Activated CD4-positive, alpha-beta T cell treated with anti-CD3 and anti-CD28 coated beads, Interleukin-10, Interleukin-2, amounts not matched to agents 100 ng/mL and 50 ng/mL, durations not matched to agents 16 hours and 8 hours (primary cell): ENCODE data around the gene NEMP1.
"Not testable (repeated sequence)": the region's sequence is repeated elsewhere in the genome, so short reads cannot be mapped to it uniquely, and the experiment has no call there.

Experiments used
- DNase-seq: peaks from one replicate; pipeline ENCODE4 v3.0.0-alpha.2; 2020

NEMP1 gene

GRCh38 chr12:57090924-57091637, 12.5 kb upstream of the NEMP1 start:
- no peak for DNase-seq

- DNase-seq: no peak
Observed at GRCh38 chr12:57090490-57090889, 11.9 kb upstream of the NEMP1 start.

DNA sequence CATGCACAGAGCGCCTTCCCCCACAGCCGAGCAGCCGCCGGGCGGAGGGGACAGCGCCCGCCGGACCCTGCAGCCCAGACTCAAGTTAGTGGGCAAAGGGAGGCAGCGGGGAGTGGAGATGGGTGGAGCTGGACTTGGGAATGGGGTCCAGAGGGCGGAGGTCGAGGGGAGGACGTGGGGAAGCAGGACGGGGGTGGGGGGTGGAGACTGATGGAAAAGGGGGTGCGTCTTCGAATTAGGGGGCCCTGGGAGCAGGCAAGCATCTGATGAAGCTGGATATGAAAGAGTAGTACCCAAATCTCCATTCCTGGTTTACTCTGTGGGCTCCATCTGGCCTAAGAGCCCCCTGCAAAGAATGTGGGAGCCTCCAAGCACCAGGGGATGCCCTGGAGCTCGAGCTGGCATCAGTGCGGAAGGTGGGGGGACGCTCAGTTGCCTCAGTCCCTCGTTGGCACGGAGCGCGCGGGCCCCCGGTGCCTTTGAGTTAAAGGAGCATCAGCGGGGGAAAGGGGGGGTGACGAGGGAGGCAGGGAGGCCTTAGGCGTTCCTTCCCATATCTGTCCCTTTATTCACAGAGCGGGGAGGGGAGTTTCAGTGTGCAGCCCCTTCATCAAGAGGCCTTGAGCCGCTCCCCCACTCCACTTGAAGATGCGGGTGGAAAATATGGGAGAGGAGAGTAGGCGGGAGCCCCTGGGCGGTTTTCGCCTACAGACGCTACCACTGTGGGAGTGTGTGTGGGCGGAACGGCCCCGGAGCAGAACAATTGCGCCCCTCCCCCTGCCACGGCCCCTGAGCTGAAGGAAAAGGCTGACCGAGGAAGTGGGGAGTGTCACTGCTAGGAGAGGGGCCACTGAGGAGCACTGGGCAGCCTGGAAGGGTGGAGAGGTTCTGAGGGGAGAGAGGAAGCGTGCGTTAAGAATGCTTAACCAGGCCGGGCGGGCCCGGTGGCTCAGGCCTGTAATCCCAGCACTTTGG, 11.0 kb upstream of the NEMP1 start:
- DNase-seq: peak; percentile 67

DNA sequence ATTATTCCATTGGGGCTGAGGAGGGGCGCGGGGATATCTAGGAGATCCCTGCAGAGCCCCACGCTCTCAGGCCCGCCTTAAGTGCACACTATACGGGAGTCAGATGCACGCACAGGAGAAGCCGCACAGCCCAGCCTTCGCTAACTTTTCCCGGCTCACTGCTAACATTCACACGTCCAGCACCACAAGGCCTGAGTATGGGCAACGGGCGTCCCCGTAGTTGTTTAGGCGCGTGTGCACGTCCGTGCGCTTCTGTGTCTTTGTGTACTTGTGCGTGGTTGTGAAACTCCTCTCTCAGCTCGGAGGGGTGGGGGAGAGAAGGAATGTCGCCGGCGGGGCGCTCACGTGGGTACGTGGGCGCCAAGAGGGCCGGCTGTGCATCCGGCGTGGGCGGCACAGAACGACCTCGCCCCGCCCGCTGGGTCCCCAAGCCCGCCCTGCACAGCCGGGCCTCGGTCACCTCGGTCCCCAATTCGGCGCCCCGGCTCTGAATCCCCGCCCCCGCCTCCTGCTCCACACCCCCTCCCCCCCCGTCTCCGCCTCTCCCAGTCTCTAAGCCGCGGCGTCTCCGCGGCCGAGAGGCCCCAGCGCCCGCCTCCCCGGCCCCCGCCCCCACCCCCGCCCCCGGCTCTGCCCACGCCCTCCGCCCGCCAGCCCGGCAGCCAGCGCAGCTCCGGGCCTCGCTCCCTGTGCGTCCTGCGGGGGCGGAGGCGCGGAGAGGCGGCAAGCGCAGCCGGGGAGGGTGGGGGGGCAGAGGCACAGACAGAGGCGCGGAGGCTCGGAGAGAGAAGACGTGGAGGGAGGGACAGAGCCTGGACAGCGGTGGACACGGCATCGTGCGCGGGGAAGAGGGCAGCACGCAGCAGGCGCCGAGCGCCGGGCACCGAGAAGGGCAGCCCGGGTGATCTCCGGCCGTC, 10.0 kb upstream of the NEMP1 start, which contains the start of gene NAB2:
NAB2 (plus strand) TSS at position 761 of the 917 bp plus-strand sequence. CDS start 158 bp downstream, outside the sequence.
- DNase-seq: peak; percentile 97

DNA sequence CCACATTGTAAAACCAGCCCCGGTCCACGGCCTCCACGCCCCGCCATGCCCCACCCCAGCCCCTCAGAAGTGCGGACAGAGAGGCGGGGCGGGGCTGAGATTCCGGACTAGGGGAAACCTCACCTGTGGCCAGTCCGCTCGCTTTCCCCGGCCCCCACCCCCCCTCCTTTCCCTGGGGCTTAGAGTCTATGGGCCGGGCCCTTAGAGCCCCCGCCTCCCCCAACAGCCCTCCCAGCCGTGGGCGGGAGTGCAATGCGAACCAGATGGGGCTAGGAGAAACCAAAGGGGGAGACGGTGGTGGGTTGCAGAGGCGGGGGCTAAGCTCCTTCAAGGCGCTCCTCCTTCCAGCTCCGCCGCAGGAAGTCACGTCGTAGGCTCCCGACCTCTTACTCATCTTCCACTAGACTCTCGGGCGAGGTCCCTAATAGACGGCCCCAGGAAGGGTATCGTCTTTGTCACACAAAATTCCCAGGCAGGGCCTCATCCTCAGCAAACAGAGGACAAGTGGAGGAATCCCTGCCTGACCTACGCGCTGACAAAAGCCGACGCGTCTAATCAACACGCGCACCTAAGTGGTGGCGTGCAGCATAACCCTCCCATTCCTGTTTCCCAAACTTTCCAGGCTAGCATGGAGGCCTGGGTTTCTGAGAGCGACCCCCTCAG, 9.2 kb upstream of the NEMP1 start:
- DNase-seq: peak; percentile 90

- DNase-seq: peak; percentile 92
Observed at GRCh38 chr12:57087010-57087690, 8.6 kb upstream of the NEMP1 start.

DNA sequence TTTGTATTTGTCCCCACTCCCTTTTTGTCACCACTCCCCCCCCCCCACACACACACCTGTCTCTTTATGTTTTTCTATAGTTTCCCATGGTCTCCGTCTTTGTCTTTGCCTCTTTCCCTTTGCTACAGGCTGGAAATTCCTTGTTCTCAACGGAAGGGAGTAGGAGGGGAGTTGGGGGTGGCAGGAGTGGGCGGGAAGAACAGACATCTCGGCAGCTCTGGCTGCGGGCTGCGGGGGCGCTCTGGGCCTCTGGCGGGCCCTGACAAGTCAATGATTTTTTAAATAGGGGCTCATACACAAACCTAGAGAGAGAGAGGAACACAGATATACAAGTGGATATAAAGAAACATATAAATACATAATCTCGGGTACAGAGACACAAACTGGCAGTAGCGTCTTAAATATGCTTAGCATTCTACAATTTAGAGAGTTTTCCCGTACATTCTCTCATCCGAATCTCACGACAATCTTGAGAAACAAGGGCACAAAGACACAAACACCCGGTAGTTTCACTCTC, 8.0 kb upstream of the NEMP1 start:
- DNase-seq: peak; percentile 59

GRCh38 chr12:57085999-57086492, 7.5 kb upstream of the NEMP1 start:
- DNase-seq: peak; percentile 64

GRCh38 chr12:57080855-57081254, 2.3 kb upstream of the NEMP1 start:
- no peak for DNase-seq

GRCh38 chr12:57079821-57080220, 1.2 kb upstream of the NEMP1 start:
- no peak for DNase-seq

DNA sequence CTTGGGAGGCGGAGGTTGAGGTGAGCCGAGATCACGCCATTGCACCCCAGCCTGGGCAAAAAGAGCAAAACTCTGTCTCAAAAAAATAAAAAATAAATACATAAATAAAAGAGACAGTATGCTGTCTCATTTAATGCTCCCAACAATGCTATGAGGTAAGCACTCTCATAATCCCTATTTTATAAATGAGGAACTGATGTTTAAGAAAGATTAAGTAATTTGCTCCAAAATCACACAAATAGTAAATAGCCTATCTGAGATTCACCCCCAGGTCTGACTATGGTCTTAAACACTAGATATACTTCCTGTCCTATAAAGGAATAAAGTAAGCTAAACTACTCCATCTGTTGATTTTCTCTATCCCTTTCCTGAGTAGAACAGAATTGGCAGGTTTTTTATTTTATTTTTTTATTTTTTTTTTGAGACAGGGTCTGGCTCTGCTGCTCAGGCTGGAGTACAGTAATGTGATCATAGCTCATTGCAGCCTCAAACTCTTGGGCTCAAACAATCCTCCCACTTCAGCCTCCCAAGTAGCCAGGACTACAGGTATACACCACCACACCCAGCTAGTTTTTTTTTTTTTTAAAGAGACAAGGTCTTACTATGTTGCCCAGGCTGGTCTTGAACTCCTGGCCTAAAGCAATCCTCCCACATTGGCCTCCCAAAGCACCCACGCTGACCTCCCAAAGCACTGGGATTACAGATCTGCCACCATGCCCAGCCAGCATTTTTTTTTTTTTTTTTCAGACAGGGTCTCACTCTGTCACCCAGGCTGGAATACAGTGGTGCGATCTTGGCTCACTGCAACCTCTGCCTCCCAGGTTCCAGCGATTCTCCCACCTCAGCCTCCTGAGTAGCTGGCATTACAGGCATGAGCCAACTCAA, 4.8 kb downstream of the NEMP1 start:
- not testable (repeated sequence) for DNase-seq

DNA sequence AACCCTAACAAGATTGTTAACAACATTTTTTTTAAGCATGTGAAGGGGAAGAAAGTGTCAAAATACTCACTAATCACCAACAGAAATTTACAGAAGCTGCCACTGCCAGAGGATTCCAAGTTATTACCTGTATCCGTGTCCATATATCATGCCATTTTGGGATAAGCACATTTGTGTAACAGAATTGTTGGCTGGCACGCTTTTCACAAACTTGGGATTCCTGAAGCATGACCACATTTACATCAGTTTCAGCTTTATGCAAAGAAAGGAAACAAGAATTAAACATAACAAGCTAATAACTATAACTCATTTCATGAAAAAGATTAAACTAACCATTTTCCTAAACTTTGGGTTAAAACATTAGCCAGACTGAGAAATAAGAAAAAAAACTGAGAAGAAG, 5.9 kb downstream of the NEMP1 start:
- DNase-seq: no peak

GRCh38 chr12:57069523-57069922, 9.1 kb downstream of the NEMP1 start:
- peak; percentile 81 for DNase-seq

GRCh38 chr12:57066245-57066644, 12.3 kb downstream of the NEMP1 start:
- peak; percentile 32 for DNase-seq

DNA sequence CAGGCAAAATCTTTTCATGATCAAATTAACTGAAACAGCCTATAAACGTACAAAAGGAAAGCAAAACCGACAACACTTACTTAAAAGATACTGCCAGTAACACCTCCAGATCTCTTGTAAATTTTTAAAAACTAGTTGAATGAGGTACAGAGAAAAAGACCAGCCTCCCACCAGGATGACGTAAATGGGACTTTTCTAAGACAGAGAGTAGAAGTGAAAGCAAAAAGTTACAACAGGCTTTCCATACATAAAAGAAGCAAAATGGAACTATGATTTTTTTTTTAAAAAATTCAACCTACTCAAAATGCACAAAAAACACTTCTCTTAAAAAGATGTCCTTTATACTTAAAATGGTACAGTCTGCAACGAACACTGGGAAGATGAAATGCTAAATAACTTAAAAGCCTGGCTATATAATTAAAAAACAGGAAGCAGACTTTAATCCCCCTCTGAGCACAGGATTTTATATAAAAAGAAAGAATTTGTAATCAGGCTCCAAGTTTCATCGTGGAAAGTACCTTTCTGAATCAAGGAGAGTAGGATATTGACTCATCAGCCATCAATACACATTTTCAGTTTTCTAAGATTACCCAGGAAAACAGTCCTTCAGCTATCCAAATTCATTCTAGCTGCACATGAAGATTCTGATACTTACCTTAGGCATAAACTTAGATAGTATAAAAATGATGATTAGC, 14.5 kb downstream of the NEMP1 start:
- peak; percentile 73 for DNase-seq

DNA sequence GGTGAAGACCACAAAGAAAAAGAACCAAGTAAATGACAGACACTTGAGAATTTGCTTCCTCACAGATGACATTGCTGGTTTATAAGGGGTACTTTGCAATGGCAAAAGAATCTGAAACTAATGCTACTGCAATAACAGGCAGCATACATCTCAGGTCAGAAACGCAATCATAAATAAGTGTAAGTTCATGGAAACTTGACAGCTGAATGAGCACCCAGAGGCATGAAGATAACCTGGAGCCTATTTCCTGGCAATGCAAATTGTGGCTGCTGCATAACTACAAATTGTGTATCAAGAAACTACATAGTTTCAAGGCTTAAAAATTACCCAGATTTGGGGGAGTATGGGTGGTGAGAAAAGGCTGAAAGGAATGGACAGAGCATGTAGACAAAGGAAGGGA, 20.1 kb downstream of the NEMP1 start:
- no peak for DNase-seq

DNA sequence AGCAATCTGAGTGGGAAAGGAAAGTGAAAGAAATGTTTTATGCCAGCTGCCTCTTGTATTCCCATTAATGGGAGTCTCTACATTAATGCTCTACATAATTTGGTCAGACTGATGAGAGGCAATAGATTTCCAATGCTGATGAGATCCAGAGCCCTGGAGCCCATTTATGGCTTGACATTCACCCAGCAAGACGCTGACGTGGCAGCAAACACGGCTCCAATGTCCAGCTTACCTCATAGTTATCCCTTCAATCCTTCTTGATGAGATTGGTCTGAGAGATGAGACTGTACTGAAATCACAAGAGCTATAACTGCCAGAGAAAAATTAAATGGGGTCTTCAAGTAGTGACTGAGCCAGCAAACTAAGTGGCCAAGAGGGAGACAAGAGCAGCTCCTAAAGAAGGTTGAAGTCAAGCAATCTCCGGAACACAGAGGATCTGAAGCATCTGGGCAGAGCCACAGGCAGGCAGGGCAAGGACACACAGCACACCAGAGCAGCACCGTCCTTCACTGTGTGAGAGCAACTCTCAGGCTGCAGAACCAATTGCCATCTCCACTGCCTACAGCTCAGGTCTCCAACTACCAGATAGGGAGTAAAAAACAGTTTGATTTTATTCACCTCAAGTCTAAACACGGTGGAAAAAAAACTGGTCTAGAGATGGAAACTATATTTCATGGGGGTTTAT, 21.4 kb downstream of the NEMP1 start:
- DNase-seq: no peak

- DNase-seq: no peak
Observed at GRCh38 chr12:57055824-57056223, 22.8 kb downstream of the NEMP1 start.

DNA sequence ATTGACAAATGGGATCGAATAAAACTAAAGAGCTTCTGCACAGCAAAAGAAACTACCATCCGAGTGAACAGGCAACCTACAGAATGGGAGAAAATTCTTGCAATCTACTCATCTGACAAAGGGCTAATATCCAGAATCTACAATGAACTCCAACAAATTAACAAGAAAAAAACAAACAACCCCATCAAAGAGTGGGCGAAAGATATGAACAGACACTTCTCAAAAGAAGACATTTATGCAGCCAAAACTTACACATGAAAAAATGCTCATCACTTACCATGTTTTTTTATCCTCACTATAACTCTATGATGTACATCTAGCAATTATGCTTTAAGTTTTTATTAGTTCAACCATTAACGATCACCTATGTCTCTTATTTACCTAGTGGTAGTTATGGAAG, 24.7 kb downstream of the NEMP1 start:
- not testable (repeated sequence) for DNase-seq
